ENCODE measurements around the gene ZNF480.
"Not testable (repeated sequence)": the region's sequence is repeated elsewhere in the genome, so short reads cannot be mapped to it uniquely, and the experiment has no call there.

ZNF480 gene

DNA sequence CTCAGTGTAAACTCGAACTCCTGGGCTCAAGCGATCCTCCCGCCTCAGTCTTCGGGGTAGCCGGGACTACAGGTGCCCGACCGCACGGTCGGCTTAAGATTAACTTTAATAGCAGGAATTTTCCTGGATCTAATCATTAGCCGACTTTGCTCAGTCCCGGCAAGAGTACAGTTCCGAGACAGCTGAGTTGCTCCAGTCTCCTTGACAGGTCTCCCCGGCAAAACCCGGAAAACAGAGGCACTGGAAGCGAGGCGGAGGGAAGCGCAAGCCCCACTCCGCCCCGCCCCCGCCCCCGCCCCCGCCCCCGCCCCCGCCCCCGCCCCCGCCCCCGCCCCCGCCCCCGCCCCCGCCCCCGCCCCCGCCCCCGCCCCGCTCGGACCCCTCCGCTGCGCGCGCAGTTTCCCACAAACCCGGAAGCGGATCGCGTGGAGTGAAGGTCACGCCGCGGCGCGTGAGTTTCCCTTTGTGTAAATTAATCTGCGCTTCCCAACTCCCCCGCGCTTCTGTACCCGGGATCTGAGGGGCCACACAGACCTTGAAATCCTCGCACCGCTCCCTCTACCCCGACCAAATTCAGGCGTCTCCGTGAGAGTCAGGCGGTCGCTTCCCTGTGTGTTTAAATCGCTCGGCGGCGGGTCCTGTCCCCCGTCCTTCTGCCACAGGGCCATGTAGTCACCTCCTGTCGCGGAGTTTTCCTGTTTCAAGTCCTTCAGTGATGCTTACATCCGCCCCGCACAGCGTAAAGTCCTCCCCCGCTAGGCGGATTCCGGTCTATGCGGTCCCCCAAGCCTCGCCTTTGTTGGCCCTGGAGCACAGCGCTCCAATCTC, at the start of gene ZNF480:
Gene ZNF480, plus strand, starts transcription at position 397 of the 828 bp plus-strand sequence. CDS start 3,244 bp downstream, outside the sequence.
- peak; percentile 52 to 71 for DNase-seq

DNA sequence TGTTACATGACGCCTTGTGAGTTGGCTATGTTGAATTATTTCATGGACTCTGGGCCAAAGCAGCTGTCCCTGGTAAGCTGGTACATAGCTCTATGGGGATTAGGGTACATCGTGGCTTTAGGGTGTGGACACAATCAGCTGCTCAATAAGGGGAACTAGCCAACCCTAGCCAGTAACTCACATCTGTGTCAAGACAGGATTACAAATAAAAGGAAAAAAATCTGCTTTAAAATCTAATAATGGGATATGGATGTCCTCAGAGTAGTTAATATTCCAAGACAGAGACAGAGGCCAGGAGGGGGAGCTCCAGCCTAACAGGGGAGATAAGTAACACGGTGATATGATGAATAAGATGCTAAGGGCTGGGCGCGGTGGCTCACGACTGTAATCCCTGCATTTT, 48.7 kb upstream of the ZNF480 start:
- peak; percentile 48 to 52 for DNase-seq

DNA sequence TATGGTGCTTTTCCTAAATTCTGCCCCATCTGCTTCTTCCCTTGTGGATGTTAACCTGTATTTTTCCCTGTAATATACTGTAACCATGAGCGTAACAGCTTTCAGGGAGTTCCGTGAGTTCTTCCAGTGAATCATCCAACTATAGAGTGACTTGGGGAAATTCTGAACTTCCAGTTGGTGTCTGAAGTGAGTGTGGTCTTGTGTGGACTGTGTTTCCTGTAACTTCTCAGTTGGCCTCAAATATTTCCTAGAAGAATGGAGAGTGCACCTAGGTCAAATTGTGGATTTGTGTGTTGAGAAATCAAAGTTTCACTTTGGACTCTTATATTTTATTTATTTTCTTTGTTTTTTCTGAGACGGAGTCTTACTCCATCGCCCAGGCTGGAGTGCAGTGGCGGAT, 38.5 kb upstream of the ZNF480 start:
- DNase-seq, result no peak

DNA sequence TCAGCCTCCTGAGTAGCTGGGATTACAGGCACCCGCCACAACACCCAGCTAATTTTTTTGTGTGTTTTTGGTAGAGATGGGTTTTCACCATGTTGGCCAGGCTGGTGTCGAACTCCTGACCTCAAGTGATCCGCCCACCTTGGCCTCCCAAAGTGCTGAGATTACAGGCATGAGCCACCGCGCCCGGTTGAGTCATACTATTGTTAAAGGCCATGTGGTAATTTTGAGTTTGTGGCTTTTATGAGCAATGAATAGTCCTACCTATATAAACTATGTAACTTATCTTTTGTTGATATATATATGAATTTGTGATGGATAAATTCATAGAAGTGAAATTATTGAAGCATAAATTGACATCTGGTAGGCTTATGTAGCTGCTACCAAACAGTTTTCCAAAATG, 31.4 kb upstream of the ZNF480 start:
- not testable (repeated sequence) for DNase-seq

DNA sequence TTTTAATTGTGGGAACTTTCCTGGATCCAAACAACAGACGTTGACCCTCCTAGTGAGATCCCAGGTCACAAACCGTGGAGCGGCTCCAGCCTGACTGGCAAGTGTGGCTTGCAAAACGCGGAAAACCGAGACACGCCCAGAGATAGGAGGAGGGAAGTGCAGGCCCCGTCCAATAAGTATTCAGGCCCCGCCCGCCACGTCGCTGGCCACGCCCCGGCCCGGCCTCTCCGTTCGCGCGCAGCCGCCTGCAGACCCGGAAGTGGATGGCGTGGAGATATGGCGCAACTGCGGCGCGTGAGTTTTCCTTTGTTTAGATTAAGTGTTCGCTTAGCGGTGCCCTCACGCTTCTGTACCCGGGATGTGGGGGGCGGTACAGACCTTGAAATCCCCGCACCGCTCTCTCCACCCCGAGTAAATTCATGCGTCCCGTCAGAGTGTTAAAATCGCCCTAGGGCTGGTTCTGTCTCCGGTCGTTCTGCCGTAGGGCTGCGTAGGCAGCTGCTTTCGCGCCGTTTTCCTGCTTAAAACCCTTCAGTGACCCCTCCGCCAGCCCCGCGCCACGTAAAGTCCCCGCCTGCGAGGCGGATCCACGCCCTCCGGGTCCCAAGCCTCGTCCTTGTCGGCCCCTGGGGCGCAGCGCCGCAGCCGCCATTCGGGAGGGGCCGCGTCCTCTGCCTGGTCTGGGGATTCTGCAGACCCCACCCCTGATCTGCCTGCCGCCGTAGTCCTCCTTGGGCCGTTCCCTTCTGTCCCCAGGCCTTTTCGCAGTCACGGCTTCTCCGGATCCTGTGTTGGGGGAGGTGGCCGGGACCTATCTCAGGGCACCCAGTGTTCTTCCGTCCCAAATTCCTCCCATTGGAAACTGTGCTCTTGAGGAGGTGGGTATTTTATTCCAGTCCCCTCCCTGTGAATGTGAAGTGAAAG, 27.4 kb upstream of the ZNF480 start, which contains the start of gene ZNF766:
Gene ZNF766, plus strand, starts transcription at position 250 of the 924 bp plus-strand sequence. Its CDS starts 27 bp downstream, at position 277.
- peak; percentile 92 to 94 for DNase-seq

DNA sequence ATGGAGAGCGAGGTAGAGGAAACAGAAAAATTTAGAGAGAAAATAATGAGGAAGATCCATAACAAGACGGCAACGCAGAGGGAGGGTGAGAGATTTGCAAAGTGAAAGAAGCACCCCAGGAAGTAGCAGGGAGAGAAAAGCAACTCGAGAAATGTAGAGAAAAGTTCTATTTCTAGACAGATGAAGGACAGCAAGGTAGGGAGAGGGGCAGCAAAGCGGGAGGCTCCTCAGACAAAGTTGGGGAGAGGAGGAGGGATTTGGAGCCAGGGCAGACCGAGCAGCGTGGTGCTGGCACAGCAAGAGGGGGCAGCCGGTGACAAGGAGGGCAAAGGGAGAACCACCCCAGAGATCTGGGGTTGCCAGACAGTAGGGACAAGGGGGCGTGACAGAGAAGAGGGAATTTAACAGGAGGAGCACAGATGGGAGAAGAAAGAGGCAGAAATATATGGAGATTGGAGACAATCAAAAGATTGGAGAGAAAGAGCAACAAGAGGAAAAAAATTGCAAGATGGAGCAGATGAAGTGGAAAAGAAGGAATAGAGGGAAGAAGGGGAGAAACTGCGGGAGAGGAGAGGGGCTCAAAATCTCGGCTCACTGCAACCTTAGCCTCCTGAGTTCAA, 26.6 kb upstream of the ZNF480 start:
- DNase-seq, result peak; percentile 15 to 29

DNA sequence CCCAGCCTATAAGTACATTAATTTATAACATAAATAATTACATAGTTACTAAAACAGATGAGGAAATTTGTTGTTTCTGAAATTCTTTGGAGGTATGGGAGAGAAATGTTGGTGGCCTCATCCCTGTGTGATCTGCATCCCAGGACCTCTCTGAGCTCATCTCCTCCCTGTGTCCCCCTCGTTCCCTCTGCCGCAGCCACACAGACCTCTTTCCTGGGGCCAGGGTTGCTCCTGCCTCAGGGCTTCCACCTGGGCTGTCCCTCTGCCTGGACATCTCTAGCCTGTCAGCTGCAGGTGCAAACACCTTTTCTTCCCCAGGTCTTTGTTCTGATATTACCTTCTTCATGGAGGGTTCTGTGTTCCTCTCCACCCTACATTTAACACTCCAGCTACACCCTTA, 23.7 kb upstream of the ZNF480 start:
- no peak for DNase-seq

DNA sequence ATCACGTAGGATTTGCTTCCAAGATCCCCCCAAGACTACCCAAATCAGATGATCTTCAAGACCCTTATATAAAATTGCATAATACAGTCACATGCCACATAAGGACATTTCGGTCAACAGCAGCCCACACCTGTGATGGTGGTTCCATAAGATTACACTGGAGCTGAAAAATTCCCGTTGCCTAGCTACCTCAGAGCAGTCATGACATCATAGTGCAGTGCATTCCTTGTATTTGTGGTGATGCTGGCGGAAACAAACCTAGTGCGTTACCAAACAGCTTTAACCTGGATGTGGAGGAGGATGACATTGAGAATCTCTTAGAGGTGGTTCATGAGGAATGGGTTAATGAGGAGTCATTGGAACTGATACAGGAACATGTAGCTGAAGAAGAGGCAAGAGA, 22.8 kb upstream of the ZNF480 start:
- no peak for DNase-seq

DNA sequence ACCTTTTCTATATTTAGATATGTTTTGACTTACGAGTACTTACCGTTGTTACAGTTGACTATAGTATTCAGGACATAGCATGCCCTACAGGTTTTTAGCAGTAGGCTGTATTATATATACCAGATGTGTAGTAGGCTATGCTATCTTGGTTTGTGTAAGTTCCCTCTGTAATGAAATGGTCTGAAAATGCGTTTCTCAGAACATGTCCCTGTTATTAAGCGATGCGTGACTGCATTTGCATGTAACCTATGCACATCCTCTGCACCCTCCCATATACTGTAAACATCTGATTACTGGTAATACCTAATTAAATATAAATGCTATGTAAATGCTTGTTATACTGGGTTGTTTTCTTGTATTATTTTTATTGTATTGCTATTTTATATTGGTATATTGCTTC, 21.0 kb upstream of the ZNF480 start:
- DNase-seq, result no peak

DNA sequence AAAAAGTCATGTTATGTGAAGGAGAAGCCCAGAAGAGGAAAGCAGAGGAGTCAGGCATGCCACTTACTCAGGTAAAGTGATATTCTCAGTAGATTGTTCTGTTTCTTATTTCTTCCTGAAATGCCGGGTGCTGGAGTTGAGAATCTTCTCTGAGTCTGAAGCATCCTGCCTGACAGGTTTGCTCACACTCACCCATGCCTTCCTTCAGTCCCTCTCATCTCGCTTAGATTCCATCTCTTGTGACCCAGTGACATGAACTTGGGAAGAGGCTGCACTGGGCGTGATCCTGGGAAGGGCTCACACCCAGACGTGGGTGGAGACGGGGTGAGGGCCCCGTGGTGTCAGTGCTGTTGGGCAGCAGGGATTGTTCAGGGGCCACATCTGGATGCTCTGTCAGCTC, 19.5 kb upstream of the ZNF480 start:
- no peak for DNase-seq

DNA sequence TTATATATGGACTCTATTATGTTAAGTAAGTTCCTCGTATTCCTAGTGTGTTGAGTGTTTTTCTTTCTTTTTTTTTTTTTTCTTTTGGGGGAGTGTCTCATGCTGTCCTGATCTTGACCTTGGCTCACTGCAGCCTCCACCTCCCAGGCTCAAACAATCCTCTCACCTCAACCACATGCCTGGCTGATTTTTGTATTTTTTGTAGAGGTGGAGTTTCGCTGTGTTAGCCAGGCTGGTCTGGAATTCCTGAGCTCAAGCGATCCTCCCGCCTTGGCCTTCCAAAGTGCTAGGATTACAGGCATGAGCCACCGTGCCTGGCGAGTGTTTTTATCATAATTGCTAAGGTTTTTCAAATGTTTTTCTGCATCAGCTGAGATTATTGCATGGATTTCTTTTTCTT, 10.7 kb upstream of the ZNF480 start:
- no peak for DNase-seq

DNA sequence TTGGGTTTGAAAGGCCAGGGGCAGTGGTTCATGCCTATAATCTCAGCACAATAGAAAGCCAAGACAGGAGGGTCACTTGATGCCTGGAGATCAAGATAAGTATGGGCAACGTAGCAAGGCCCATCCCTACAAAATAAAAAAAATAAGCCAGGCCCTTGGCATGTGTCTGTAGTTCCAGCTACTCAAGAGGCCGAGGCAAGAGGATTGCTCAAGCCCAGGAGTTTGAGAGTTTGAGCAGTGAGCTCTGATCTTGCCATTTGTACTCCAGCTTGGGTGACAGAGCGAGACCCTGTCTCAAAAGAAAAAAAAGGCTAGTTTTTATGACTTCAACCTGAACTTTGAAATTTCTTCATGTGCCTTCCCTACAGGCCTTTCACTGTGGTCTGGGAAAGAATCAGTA, 5.2 kb upstream of the ZNF480 start:
- DNase-seq, result no peak

DNA sequence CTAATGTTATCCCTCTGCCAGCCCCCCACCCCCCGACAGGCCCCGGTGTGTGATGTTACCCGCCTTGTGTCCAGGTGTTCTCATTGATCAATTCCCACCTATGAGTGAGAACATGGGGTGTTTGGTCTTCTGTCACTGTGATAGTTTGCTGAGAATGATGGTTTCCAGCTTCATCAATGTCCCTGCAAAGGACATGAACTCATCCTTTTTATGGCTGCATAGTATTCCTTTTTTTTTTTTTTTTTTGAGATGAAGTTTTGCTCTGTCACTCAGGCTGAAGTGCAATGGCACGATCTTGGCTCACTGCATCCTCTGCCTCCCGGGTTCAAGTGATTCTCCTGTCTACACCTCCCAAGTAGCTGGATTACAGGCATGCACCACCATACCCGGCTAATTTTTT, 4.0 kb upstream of the ZNF480 start:
- not testable (repeated sequence) for DNase-seq

DNA sequence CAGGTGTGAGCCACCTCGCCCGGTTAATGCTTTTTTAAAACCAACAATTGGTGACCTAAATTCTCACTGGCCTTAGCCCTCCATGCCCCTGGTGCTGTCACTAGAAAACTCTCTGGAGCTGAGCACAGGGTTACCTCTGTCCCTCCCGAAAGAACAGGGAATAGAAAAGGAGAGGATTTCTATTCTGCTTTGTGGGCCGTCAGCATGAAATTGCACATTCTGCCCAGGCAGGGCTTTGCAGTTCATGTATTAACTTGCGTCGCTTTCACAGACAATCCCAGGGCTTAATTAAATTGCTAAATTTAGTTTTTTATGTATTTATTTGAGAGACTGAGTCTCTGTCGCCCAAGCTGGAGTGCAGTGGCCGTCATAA, 583 bp upstream of the ZNF480 start:
- peak in 1 of 2 experiments; percentile 35 for DNase-seq

DNA sequence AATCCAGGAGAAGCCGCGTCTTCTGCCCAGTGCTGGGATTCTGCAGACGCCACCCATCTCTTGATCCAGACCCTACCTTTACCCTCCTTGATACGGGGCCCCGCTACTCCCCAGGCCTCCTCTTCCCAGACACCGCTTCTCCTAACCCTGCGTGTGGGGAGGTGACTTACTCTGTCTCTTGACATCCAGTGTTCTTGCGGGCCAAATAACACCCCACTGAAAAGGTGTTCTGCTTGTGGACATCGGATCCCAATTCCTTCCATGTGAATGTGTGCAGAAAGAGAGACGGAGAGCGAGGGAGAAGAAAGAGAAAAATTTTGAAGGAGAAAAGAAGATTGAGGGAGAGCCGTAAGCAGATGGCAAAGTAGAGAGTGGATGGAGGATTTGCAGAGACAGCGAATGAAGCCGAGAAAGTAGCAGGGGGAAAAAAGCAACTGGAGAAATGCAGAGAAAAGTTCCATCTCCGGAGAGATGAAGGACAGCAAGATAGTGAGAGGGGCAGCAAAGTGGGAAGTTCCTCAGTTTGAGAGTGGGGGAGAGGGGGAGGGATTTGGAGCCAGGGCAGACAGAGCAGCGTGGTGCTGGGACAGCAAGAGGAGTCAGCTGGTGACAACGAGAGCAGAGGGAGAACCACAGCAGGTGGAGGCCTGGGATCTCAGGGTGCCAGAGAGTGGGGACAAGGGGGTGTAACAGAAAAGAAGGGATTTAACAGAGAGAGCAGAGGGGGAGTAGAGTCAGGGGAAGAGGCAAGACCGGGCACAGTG, 814 bp downstream of the ZNF480 start:
- peak; percentile 13 to 18 for DNase-seq

DNA sequence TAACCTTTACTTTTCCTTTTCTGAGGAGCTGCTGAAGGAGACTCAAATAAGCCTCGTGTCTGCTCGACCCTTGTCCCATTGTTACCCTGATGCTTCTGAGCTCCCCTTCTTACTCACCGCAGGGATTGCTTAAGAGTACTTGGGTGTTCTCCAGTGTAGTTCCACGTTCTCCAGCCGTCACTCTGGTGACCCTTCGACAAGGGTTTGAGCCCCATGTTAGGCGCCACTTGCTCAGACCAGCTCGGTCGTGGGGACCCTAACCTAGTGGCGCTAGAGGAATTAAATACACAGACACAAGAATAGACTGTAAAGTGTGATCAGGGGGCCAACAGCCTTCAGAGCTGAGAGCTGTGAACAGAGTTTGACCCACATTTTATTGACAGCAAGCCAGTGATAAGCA, 10.3 kb downstream of the ZNF480 start:
- no peak for DNase-seq

DNA sequence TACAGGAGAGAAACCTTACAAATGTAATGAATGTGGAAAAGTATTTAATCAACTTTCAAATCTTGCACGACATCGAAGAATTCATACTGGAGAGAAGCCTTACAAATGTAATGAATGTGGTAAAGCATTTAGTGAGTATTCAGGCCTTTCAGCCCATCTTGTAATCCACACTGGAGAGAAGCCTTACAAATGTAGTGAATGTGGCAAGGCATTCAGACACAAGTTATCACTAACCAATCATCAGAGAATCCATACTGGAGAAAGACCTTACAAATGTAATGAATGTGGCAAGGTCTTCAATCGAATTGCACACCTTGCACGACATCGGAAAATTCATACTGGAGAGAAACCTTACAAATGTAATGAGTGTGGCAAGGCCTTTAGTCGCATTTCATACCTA, 25.5 kb downstream of the ZNF480 start:
- DNase-seq, result no peak

DNA sequence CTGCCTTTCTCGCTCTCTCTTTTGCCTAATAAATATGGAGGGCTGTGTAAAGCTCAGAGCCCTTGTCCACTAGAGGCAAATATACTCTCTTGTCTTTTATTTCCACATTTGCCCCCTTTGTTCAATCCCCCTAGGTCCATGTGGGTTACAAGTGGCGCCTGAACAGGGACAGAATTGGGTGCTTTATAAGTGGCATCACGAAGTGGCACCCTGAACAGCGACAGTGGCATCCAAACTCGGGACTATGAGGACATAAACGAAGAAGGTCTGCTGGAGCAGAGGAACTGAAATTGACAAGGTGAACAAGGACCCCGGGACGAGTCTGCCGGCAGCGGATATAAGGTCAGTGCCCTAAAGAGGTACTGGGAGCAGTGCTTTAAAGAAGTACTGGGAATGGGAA, 34.8 kb downstream of the ZNF480 start:
- no peak for DNase-seq

DNA sequence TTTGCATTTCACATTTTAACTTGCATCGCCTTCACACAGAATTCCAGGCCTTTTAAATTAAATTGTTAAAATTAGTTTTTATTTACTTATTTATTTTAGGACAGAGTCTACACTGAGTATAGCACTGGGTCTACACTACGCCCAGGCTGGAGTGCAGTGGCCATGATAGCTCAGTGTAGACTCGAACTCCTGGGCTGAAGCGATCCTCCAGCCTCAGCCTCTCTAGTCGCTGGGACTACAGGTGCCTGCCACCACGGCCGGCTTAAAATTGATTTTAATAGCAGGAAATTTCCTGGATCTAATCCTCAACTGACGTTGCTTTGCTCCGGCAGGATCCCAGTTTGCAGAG, 38.8 kb downstream of the ZNF480 start:
- DNase-seq, result no peak

DNA sequence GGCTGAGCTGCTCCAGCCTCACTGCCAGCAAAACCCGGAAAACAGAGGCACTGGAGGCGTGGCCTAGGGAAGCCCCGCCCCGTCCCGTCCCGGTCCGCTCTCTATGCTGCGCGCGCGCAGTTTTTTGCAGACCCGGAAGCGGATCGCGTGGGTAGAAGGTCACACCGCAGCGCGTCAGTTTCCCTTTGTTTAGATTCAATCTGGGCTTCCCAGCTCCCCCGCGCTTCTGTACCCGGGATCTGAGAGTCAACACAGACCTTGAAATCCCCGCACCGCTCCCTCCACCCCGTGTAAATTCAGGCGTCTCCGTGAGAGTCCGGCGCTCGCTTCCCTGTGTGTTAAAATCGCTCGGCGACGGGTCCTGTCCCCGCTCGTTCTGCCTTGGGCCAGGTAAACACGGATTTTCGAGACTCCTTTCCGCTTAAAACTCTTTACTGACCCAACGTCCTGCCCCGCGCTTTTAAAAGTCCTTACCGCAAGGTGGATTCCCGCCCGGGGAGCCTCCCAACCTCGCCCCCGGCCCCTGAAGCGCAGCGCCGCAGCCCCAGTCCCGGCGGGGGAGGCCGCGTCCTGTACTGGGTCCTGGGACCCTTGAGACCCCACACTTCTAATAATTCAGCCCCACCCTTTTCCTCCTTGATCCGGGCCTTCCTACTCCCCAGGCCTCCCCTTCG, 39.3 kb downstream of the ZNF480 start, which contains the start of gene ZNF610:
Gene ZNF610, plus strand, starts transcription at position 127 of the 674 bp plus-strand sequence. CDS start 12,930 bp downstream, outside the sequence.
- peak; percentile 78 for DNase-seq

DNA sequence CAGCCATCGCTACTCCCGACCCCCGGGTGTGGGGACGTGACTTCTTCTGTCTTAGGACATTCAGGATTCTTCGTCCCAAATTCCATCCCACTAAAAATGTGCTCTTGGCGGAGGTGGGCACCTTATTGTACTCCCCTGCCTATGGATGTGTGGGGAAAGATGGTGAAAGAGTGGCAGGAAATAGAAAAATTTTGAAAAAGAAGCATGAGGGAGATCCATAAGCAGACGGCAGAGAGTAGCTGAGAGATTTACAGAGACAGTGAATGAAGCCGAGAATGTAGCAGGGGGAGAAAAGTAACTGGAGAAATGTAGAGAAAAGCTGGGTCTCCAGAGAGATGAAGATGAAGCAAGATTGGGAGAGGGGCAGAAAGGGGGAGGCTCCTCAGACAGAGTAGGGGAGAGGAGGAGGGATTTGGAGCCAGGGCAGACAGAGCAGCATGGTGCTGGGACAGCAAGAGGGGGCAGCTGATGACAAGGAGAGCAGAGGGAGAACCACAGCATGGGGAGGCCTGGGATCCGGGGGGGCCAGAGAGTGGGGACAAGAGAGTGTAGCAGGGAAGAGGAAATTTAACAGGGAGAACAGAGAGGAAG, 39.9 kb downstream of the ZNF480 start:
- DNase-seq, result peak in 1 of 2 experiments; percentile 8

Data from AML-193 (cell line).